ENCODE data around the gene KCNIP1.

- TF ChIP-seq CTCF (IDR thresholded peaks at IDR 0.05; ENCODE audit: insufficient read depth, low read depth, low read length) = no peak
- TF ChIP-seq EZH2 (IDR thresholded peaks at IDR 0.05; ENCODE audit: insufficient read depth, low read length) = no peak
Measured at GRCh38 chr5:170476704-170477103, 27.1 kb upstream of the KCNIP1 start.
